Tibial artery (tissue), 4 donors: Measurements from ENCODE around the gene MEG3.

Experiments used
- DNase-seq, 2 donors: peaks; one replicate each; pipeline ENCODE4 v3.0.0-alpha.2; 2019
- H3K27ac ChIP-seq, 2 donors: fragments of 200-600 bp; sonication (generic) in 1 of 2; 1 replicate in 1 of 2; 2 replicates in 1 of 2; pipeline ENCODE4 v1.5.1; 2018 to 2019; ENCODE audit warnings: mild to moderate bottlenecking in 1 of 2
- H3K27me3 ChIP-seq, 2 donors: fragments of 200-600 bp; sonication (generic) in 1 of 2; one replicate each; pipeline versions ENCODE4 v1.5.1 to v1.6.0; 2016 to 2019
- H3K36me3 ChIP-seq, 3 donors: fragments of 200-600 bp; sonication (generic) in 2 of 3; one replicate each; pipeline ENCODE4 v1.5.1; 2016 to 2019; ENCODE audit warnings: mild to moderate bottlenecking in 2 of 3
- H3K4me1 ChIP-seq, 4 donors: fragments of 200-600 bp; sonication (generic) in 2 of 4; 1 replicate in 3 of 4; 2 replicates in 1 of 4; pipeline ENCODE4 v1.5.1; 2016 to 2019
- H3K4me3 ChIP-seq, 2 donors: fragments of 200-600 bp; sonication (generic) in 1 of 2; 1 replicate in 1 of 2; 2 replicates in 1 of 2; pipeline ENCODE4 v1.5.1; 2018 to 2019; ENCODE audit warnings: mild to moderate bottlenecking in 2 of 2
- H3K9me3 ChIP-seq, 3 donors: fragments of 200-600 bp; sonication (generic) in 1 of 3; one replicate each; pipeline ENCODE4 v1.5.1; 2016 to 2019
- CTCF ChIP-seq, 2 experiments: fragments of 200-600 bp in 1 of 2; fragments of 450-650 bp in 1 of 2; IDR thresholded peaks; one replicate each; pipeline ENCODE4 v1.5.1; 2017 to 2019; ENCODE audit warnings: antibody characterized with exemption in 2 of 2, mild to moderate bottlenecking in 1 of 2, moderate library complexity in 1 of 2
- intact Hi-C: fragments of 100-400 bp; cut with DNase I; formaldehyde crosslinking; loops from one replicate; pipeline ENCODE4 v1.15.0; 2023; ENCODE audit warnings: low total_unique reads

Gene MEG3

GRCh38 chr14:100841066-100841760, 15.3 kb downstream of the MEG3 start:
- no peak for TF ChIP-seq CTCF (IDR thresholded peaks at IDR 0.05)
- peak in 1 of 2 donors; percentile 61 for DNase-seq

GRCh38 chr14:100841761-100842403, 16.0 kb downstream of the MEG3 start:
- intact Hi-C loops: no loop called here
- no peak overlapping the region for H3K4me3 ChIP-seq
- H3K27ac ChIP-seq: no peak overlapping the region
- H3K9me3 ChIP-seq: no peaks in the 10 kb centered on the region
- DNase-seq: no peak
- H3K4me1 ChIP-seq: no peaks in the 10 kb centered on the region
- TF ChIP-seq CTCF (IDR thresholded peaks at IDR 0.05): no peak
- H3K36me3 ChIP-seq: no peaks in the 10 kb centered on the region
- H3K27me3 ChIP-seq: peaks cover 0 to 7% of the 10 kb centered on the region in 2 donors

More at GRCh38 chr14:100841066-100841760, 15.3 kb downstream of the MEG3 start:
- H3K9me3 ChIP-seq: no peaks in the 10 kb centered on the region
- no peak overlapping the region for H3K4me3 ChIP-seq
- no peaks in the 10 kb centered on the region for H3K36me3 ChIP-seq
- H3K4me1 ChIP-seq: no peaks in the 10 kb centered on the region
- peaks cover 0 to 12% of the 10 kb centered on the region in 2 donors for H3K27me3 ChIP-seq
- no peak overlapping the region for H3K27ac ChIP-seq
- intact Hi-C loops: no loop called here

- peaks cover 0 to 4% of the 10 kb centered on the region in 2 donors for H3K27me3 ChIP-seq
- no peaks in the 10 kb centered on the region for H3K36me3 ChIP-seq
- no peak for TF ChIP-seq CTCF (IDR thresholded peaks at IDR 0.05)
- H3K4me1 ChIP-seq: no peaks in the 10 kb centered on the region
- no peak for DNase-seq
- intact Hi-C loops: no loop called here
- H3K9me3 ChIP-seq: no peaks in the 10 kb centered on the region
- no peak overlapping the region for H3K27ac ChIP-seq
- H3K4me3 ChIP-seq: no peak overlapping the region
These were observed 16.9 kb downstream of the MEG3 start for GRCh38 chr14:100842799-100843198.

- no peak for DNase-seq
- H3K27me3 ChIP-seq: peaks cover 0 to 4% of the 10 kb centered on the region in 2 donors
- no peaks in the 10 kb centered on the region for H3K36me3 ChIP-seq
- no peak overlapping the region for H3K27ac ChIP-seq
- no peak for TF ChIP-seq CTCF (IDR thresholded peaks at IDR 0.05)
- H3K4me3 ChIP-seq: no peak overlapping the region
- H3K4me1 ChIP-seq: no peaks in the 10 kb centered on the region
- no peaks in the 10 kb centered on the region for H3K9me3 ChIP-seq
- intact Hi-C loops: no loop called here
These were observed 18.1 kb downstream of the MEG3 start for GRCh38 chr14:100844082-100844408.

- DNase-seq: no peak
- no peaks in the 10 kb centered on the region for H3K4me1 ChIP-seq
- no peak for TF ChIP-seq CTCF (IDR thresholded peaks at IDR 0.05)
- H3K9me3 ChIP-seq: no peaks in the 10 kb centered on the region
- H3K27ac ChIP-seq: no peak overlapping the region
- peaks cover 0 to 4% of the 10 kb centered on the region in 2 donors for H3K27me3 ChIP-seq
- intact Hi-C loops: no loop called here
- H3K4me3 ChIP-seq: no peak overlapping the region
- no peaks in the 10 kb centered on the region for H3K36me3 ChIP-seq
These were observed 18.5 kb downstream of the MEG3 start for GRCh38 chr14:100844421-100844820.
